ENCODE measurements around the gene AGBL1.

AGBL1 gene

GRCh38 chr15:86903642-86904421 lies 824.2 kb downstream of the AGBL1 start:
- in situ Hi-C loops (cut with HindIII; ENCODE audit: low sequenced_read_pairs): no loop called here
- DNase-seq (ENCODE audit: low read depth, low spot score): no peak
- no peak overlapping the region for H3K4me3 ChIP-seq (ENCODE audit: low read depth, low read length)
- no peak for TF ChIP-seq CTCF (IDR thresholded peaks at IDR 0.05; ENCODE audit: low read depth, low read length)

GRCh38 chr15:86905625-86906256 lies 826.1 kb downstream of the AGBL1 start:
- no peak for DNase-seq (ENCODE audit: low read depth, low spot score)
- no peak for TF ChIP-seq CTCF (IDR thresholded peaks at IDR 0.05; ENCODE audit: low read depth, low read length)
- no peak overlapping the region for H3K4me3 ChIP-seq (ENCODE audit: low read depth, low read length)
- in situ Hi-C loops (cut with HindIII; ENCODE audit: low sequenced_read_pairs): no loop called here

DNA sequence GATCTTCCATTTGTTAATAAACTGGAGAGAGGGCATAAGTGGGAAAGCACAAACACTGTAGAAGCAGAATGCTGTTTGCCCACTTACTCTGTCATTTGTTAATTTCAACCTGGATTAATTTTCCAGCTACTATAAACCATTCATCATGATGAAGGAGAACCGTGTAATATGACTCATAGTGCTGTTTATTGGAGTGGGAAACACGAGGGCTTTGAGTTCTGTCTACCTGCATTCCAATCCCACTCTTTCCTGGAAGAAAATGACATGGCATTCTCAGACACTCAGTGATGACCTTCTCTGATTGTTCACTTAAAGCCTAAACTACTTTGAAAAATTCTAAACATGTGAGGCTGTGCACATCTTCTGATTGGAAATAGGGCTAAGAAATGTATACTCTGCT lies 826.7 kb downstream of the AGBL1 start:
- no peak overlapping the region for H3K4me3 ChIP-seq (ENCODE audit: low read depth, low read length)
- no peak for TF ChIP-seq CTCF (IDR thresholded peaks at IDR 0.05; ENCODE audit: low read depth, low read length)
- no peak for DNase-seq (ENCODE audit: low read depth, low spot score)
- in situ Hi-C loops (cut with HindIII; ENCODE audit: low sequenced_read_pairs): no loop called here

- no peak for TF ChIP-seq CTCF (IDR thresholded peaks at IDR 0.05; ENCODE audit: low read depth, low read length)
- in situ Hi-C loops (cut with HindIII; ENCODE audit: low sequenced_read_pairs): no loop called here
- DNase-seq (ENCODE audit: low read depth, low spot score): no peak
- H3K4me3 ChIP-seq (ENCODE audit: low read depth, low read length): no peak overlapping the region
Measured at GRCh38 chr15:86911022-86911421, 831.4 kb downstream of the AGBL1 start.

DNA sequence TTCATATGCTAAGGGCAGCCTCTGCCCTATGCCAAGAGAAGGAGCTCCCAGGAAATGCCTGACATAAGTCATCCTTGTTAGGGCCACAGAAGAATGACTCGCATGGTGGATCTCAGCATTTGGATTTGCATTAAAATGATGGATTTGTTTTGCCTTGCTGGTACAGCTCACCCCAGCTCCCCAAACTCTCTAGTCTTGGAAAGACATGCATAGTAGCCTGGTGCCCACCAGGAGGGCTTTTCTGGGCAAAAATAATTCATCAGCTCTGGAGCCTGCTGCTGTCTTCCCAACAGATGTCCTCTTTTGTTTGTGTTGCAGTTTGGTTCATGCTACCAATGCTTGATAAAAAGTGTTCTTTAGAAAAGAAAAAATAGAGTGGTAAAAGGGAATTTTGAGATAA lies 833.0 kb downstream of the AGBL1 start:
- DNase-seq (ENCODE audit: low read depth, low spot score): no peak
- no peak overlapping the region for H3K4me3 ChIP-seq (ENCODE audit: low read depth, low read length)
- in situ Hi-C loops (cut with HindIII; ENCODE audit: low sequenced_read_pairs): no loop called here
- TF ChIP-seq CTCF (IDR thresholded peaks at IDR 0.05; ENCODE audit: low read depth, low read length): no peak

- TF ChIP-seq CTCF (IDR thresholded peaks at IDR 0.05; ENCODE audit: low read depth, low read length): peak; percentile 50
- peak; percentile 67 for DNase-seq (ENCODE audit: low read depth, low spot score)
- in situ Hi-C loops (cut with HindIII; ENCODE audit: low sequenced_read_pairs): no loop called here
- H3K4me3 ChIP-seq (ENCODE audit: low read depth, low read length): no peak overlapping the region
Measured at GRCh38 chr15:86915811-86916331, 836.2 kb downstream of the AGBL1 start.

All from astrocyte of the spinal cord (primary cell).